LoVo (cell line): ENCODE data around the gene MT1E.
"Not testable (repeated sequence)": the region's sequence is repeated elsewhere in the genome, so short reads cannot be mapped to it uniquely, and the experiment has no call there.

Experiments
- DNase-seq: peaks from one replicate; pipeline ENCODE4 v3.0.0-alpha.2; 2016; ENCODE audit warnings: low spot score

The MT1E gene

DNA sequence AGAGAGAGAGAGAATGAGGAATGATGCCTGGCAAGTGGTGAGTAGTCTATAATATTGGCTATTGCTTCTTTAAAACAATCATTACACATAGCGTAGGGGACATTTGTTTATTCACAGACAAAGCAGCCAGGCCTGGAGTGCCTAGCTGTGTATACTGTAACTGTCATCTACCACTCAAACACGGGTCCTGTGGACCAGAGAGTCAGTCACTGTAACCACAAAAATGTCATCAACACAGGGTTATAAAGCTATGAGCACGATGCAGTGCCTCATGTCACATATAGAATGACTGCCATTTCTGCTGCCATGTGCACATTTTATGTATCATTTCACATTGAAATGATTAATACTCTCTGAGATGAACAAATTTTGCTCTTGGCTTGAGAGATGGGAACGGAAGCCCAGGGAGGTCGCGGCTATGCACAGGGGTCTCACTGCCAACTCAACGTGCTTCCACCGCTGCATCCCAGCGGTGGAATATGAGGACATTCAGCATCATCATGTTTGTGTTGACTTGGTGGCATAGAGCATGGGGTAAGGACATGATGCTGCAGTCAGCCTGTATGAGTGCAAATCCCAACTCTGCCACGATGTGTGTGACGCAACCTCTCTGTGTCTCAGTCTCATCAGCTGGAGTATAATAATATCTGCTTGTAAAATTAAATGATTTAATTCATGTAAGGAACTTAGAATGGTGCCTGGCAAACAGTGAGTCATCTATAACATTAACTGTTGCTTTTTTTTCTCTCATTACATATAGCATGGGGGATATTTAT is 47.4 kb downstream of the MT1E start:
- no peak for DNase-seq

DNA sequence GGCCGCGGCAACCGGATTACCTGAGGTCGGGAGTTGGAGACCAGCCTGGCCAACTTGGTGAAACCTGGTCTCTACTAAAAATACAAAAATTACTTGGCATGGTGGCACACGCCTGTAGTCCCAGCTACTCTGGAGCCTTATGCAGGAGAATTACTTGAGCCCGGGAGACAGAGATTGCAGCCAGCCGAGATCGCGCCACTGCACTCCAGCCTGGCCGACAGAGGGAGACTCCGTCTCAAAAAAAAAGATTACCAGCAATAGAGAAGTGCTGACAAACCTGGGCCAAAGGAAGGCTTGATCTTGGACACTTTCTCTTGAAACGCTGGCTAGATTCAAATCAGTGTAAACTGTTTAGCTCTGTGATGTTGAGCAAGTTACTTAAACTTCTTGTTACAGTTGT is 48.3 kb downstream of the MT1E start:
- no peak for DNase-seq

- not testable (repeated sequence) for DNase-seq
These were observed 49.0 kb downstream of the MT1E start for GRCh38 chr16:56674570-56674969.

GRCh38 chr16:56675685-56676210 is 50.2 kb downstream of the MT1E start:
- no peak for DNase-seq
